H1 (cell line): Measurements from ENCODE around the gene RGS17. TPM values are rescaled to one million over a fixed set of nuclear protein-coding genes. Genes with fewer than 3 reads are reported as not detected.

Experiments
- CTCF ChIA-PET: fragments of 300-600 bp; sonication (Branson Sonifier 250); formaldehyde crosslinking; loops from one replicate; lab custom pipeline; 2021; ENCODE audit not compliant: partially characterized antibody; lab: Charles Lee
- POLR2A ChIA-PET: fragments of 300-600 bp; sonication (Branson Sonifier 250); formaldehyde crosslinking; loops from one replicate; lab custom pipeline; 2021; ENCODE audit warnings: inconsistent platforms; ENCODE audit not compliant: partially characterized antibody; lab: Charles Lee
- DNase-seq, 2 experiments: peaks; one replicate each; pipeline versions ENCODE4 v3.0.0 to v3.0.0-alpha.2; 2010 to 2022; ENCODE audit warnings: low spot score in 2 of 2, low read depth in 1 of 2, mixed read lengths in 1 of 2
- FAIRE-seq: peaks from 2 replicates; lab custom pipeline; 2011; peaks lifted over from hg19 to GRCh38; lab: Jason Lieb, UNC
- H2AFZ ChIP-seq: 2 replicates; pipeline ENCODE4 v1.8.1; 2012; ENCODE audit warnings: low read length, inconsistent platforms
- H2AK5ac ChIP-seq: 2 replicates; pipeline ENCODE4 v1.6.1; 2013; ENCODE audit warnings: low read depth, low read length
- H2BK120ac ChIP-seq: replicated peaks from 2 replicates; pipeline ENCODE3; 2013; ENCODE audit warnings: low read depth, low read length, inconsistent platforms
- H2BK12ac ChIP-seq: 2 replicates; pipeline ENCODE4 v1.6.1; 2013; ENCODE audit warnings: low read depth, low read length
- H2BK15ac ChIP-seq: 2 replicates; pipeline ENCODE4 v1.6.1; 2013; ENCODE audit warnings: low read length
- H2BK20ac ChIP-seq: 2 replicates; pipeline ENCODE4 v1.6.1; 2013; ENCODE audit warnings: low read length
- H2BK5ac ChIP-seq: 2 replicates; pipeline ENCODE4 v1.6.1; 2013; ENCODE audit warnings: low read depth, low read length
- H3K14ac ChIP-seq: 2 replicates; pipeline ENCODE4 v1.6.1; 2013; ENCODE audit warnings: inconsistent platforms; ENCODE audit not compliant: insufficient read length
- H3K18ac ChIP-seq: 2 replicates; pipeline ENCODE4 v1.6.1; 2013; ENCODE audit warnings: low read length; ENCODE audit errors: extremely low read depth
- H3K23ac ChIP-seq: 2 replicates; pipeline ENCODE4 v1.6.1; 2013; ENCODE audit warnings: inconsistent platforms; ENCODE audit not compliant: insufficient read length
- H3K23me2 ChIP-seq: 2 replicates; pipeline ENCODE4 v1.6.1; 2013; ENCODE audit warnings: low read depth, low read length
- H3K27ac ChIP-seq: 2 replicates; pipeline ENCODE4 v1.6.1; 2011; ENCODE audit warnings: low read depth, low read length, inconsistent platforms
- H3K27me3 ChIP-seq, 4 experiments: replicated peaks in 1 of 4; 1 replicate in 1 of 4; 2 replicates in 3 of 4; pipeline versions ENCODE4 v1.6.1 to v1.8.1; 2011 to 2013; ENCODE audit warnings: low read length in 3 of 4, mild to moderate bottlenecking in 3 of 4, inconsistent platforms in 2 of 4, mixed read lengths in 2 of 4, moderate library complexity in 1 of 4; ENCODE audit not compliant: control insufficient read depth in 3 of 4, insufficient read depth in 3 of 4; ENCODE audit errors: extremely low read depth in 1 of 4
- H3K36me3 ChIP-seq, 4 experiments: 2 replicates each; pipeline versions ENCODE4 v1.6.1 to v1.8.1; 2011 to 2013; ENCODE audit warnings: mild to moderate bottlenecking in 4 of 4, low read length in 3 of 4, moderate library complexity in 2 of 4, control low read depth in 1 of 4, inconsistent platforms in 1 of 4; ENCODE audit not compliant: insufficient read depth in 4 of 4, control insufficient read depth in 2 of 4
- H3K4ac ChIP-seq: replicated peaks from 2 replicates; pipeline ENCODE3; 2013; ENCODE audit warnings: low read length, low read depth, mixed read lengths, inconsistent platforms; ENCODE audit not compliant: insufficient read length
- H3K4me1 ChIP-seq, 4 experiments: replicated peaks in 1 of 4; 1 replicate in 1 of 4; 2 replicates in 3 of 4; pipeline versions ENCODE4 v1.6.1 to v1.8.1; 2011 to 2013; ENCODE audit warnings: low read length in 3 of 4, inconsistent platforms in 2 of 4, mixed read lengths in 1 of 4; ENCODE audit not compliant: insufficient read depth in 4 of 4, control insufficient read depth in 3 of 4
- H3K4me2 ChIP-seq, 2 experiments: 2 replicates each; pipeline versions ENCODE4 v1.6.1 to v1.8.1; 2011 to 2013; ENCODE audit warnings: low read depth in 2 of 2, low read length in 2 of 2, control low read depth in 1 of 2, inconsistent platforms in 1 of 2, mild to moderate bottlenecking in 1 of 2; ENCODE audit not compliant: insufficient read depth in 1 of 2
- H3K4me3 ChIP-seq, 4 experiments: fragments of 200-600, 300-600 bp in 1 of 4; sonication (generic), shearing (Covaris generic), sonication (Bioruptor Twin) in 1 of 4; 2 replicates each; pipeline versions ENCODE4 v1.5.1 to v1.8.1; 2011 to 2016; ENCODE audit warnings: low read length in 4 of 4, low read depth in 3 of 4, control low read depth in 2 of 4, inconsistent platforms in 2 of 4, mild to moderate bottlenecking in 2 of 4, mixed read lengths in 1 of 4, moderate library complexity in 1 of 4; ENCODE audit not compliant: insufficient read depth in 2 of 4; ENCODE audit errors: extremely low read depth in 1 of 4
- H3K56ac ChIP-seq: replicated peaks from 2 replicates; pipeline ENCODE3; 2013; ENCODE audit warnings: low read depth, mild to moderate bottlenecking, mixed read lengths, low read length, inconsistent platforms; ENCODE audit not compliant: insufficient read length
- H3K79me1 ChIP-seq: 2 replicates; pipeline ENCODE4 v1.6.1; 2013; ENCODE audit warnings: low read depth, low read length, control low read depth
- H3K79me2 ChIP-seq, 2 experiments: 2 replicates each; pipeline versions ENCODE4 v1.6.1 to v1.8.1; 2012 to 2013; ENCODE audit warnings: low read length in 2 of 2, mild to moderate bottlenecking in 2 of 2, inconsistent platforms in 1 of 2; ENCODE audit not compliant: insufficient read depth in 2 of 2, control insufficient read depth in 1 of 2
- H3K9ac ChIP-seq, 4 experiments: replicated peaks in 1 of 4; 1 replicate in 1 of 4; 2 replicates in 3 of 4; pipeline versions ENCODE4 v1.6.1 to v1.8.1; 2011 to 2013; ENCODE audit warnings: low read depth in 3 of 4, low read length in 3 of 4, control low read depth in 2 of 4, mild to moderate bottlenecking in 2 of 4, moderate library complexity in 2 of 4, inconsistent platforms in 1 of 4; ENCODE audit errors: extremely low read depth in 1 of 4
- H3K9me3 ChIP-seq, 2 experiments: 2 replicates each; pipeline versions ENCODE4 v1.6.1 to v1.8.1; 2012 to 2013; ENCODE audit warnings: mild to moderate bottlenecking in 2 of 2, moderate library complexity in 2 of 2, control low read depth in 1 of 2, inconsistent platforms in 1 of 2, low read depth in 1 of 2, low read length in 1 of 2, mixed read lengths in 1 of 2; ENCODE audit not compliant: insufficient read depth in 2 of 2
- H4K20me1 ChIP-seq, 2 experiments: replicated peaks in 1 of 2; 2 replicates each; pipeline versions ENCODE3 to v1.8.1; 2011 to 2013; ENCODE audit warnings: inconsistent platforms in 2 of 2, low read length in 2 of 2, mild to moderate bottlenecking in 1 of 2; ENCODE audit not compliant: insufficient read depth in 2 of 2, control insufficient read depth in 1 of 2
- H4K5ac ChIP-seq: 2 replicates; pipeline ENCODE4 v1.6.1; 2013; ENCODE audit warnings: low read length, low read depth, mixed read lengths, inconsistent platforms; ENCODE audit not compliant: insufficient read length
- H4K8ac ChIP-seq: 2 replicates; pipeline ENCODE4 v1.8.0; 2013; ENCODE audit warnings: mild to moderate bottlenecking, moderate library complexity, low read length, inconsistent platforms; ENCODE audit not compliant: insufficient read depth; ENCODE audit errors: extremely low read depth
- H4K91ac ChIP-seq: replicated peaks from 2 replicates; pipeline ENCODE3; 2013; ENCODE audit warnings: low read length, mixed read lengths, inconsistent platforms; ENCODE audit not compliant: insufficient read length
- ASH2L ChIP-seq: fragments of 200-600, 300-600 bp; sonication (generic); IDR thresholded peaks from one replicate; pipeline ENCODE4 v1.7.1; 2017; ENCODE audit warnings: low read length
- BACH1 ChIP-seq: IDR thresholded peaks from 2 replicates; pipeline ENCODE4 v1.6.1; 2012; ENCODE audit warnings: low read length, improper control_type of control experiment
- BRCA1 ChIP-seq: IDR thresholded peaks from 2 replicates; pipeline ENCODE4 v1.6.1; 2012; ENCODE audit warnings: low read depth, low read length, improper control_type of control experiment
- CBX8 ChIP-seq: fragments of 300-800, 300-1000 bp; sonication (generic); IDR thresholded peaks from 2 replicates; pipeline ENCODE4 v1.7.1; 2016; ENCODE audit warnings: low read depth, low read length, borderline replicate concordance
- CHD1 ChIP-seq: IDR thresholded peaks from 2 replicates; pipeline ENCODE4 v1.6.1; 2012; ENCODE audit warnings: low read depth, low read length, improper control_type of control experiment
- CREB1 ChIP-seq: IDR thresholded peaks from 2 replicates; pipeline ENCODE4 v1.6.1; 2012; ENCODE audit warnings: inconsistent platforms
- EZH2 ChIP-seq: fragments of 200-600 bp; sonication (generic); IDR thresholded peaks from 2 replicates; pipeline ENCODE4 v1.7.1; 2012; ENCODE audit warnings: low read depth, mild to moderate bottlenecking, moderate library complexity, low read length, inconsistent platforms; ENCODE audit not compliant: severe bottlenecking
- GTF2F1 ChIP-seq: IDR thresholded peaks from 2 replicates; pipeline ENCODE4 v1.6.1; 2012; ENCODE audit warnings: low read depth, low read length, improper control_type of control experiment, borderline replicate concordance
- RAD21 ChIP-seq, 2 experiments: IDR thresholded peaks in 1 of 2; conservative IDR thresholded peaks in 1 of 2; 2 replicates each; pipeline ENCODE4 v1.6.1; 2011; ENCODE audit warnings: low read depth in 2 of 2, low read length in 2 of 2, improper control_type of control experiment in 1 of 2, inconsistent platforms in 1 of 2, mild to moderate bottlenecking in 1 of 2, moderate library complexity in 1 of 2
- SIN3A ChIP-seq, 2 experiments: IDR thresholded peaks in 1 of 2; conservative IDR thresholded peaks in 1 of 2; 2 replicates each; pipeline ENCODE4 v1.6.1; 2011 to 2012; ENCODE audit warnings: low read length in 2 of 2, improper control_type of control experiment in 1 of 2, low read depth in 1 of 2, mild to moderate bottlenecking in 1 of 2
- SRF ChIP-seq: IDR thresholded peaks from 2 replicates; pipeline ENCODE4 v1.6.1; 2011; ENCODE audit warnings: mild to moderate bottlenecking, low read depth, low read length, moderate library complexity
- WGBS, 2 experiments: shearing (Covaris generic) in 1 of 2; methylation state at CpG; one replicate each; pipeline versions ENCODE4 v1.1.6 to v1.1.7; 2013 to 2015; ENCODE audit warnings: low lambda C conversion rate in 2 of 2, mixed read lengths in 2 of 2, inconsistent platforms in 1 of 2, low coverage in 1 of 2, missing lambda C conversion rate in 1 of 2; ENCODE audit not compliant: insufficient replicate concordance in 2 of 2, insufficient coverage in 1 of 2, insufficient read length in 1 of 2; ENCODE audit errors: extremely low coverage in 1 of 2, missing lambda C conversion rate in 1 of 2; 5-methylcytosine and 5-hydroxymethylcytosine counted together
- polyA plus RNA-seq, 7 experiments: library from polyadenylated mRNA; depleted of rRNA in 3 of 7; stranded (reverse) in 5 of 7; unstranded in 2 of 7; fragments of >200 nt in 5 of 7; fragments of 200-250 nt in 2 of 7; gene quantifications; 1 replicate in 5 of 7; 2 replicates in 1 of 7; 4 replicates in 1 of 7; pipeline versions ENCODE4 v1.2.1 to v1.2.3, GENCODE V29; 2011 to 2013; ENCODE audit warnings: missing spikeins in 2 of 7, mixed read lengths in 2 of 7
- total RNA-seq: library from RNA; stranded (reverse); fragmentation: NEBNext Ultra II Directional; extraction: Animal tissue kit (Norgen Biotek cat#: 25700); gene quantifications from 2 replicates; pipeline ENCODE4 v1.2.1, GENCODE V29; 2021
- TF ChIP-seq, protein P1 (sequence below): IDR thresholded peaks from 2 replicates; pipeline ENCODE4 v1.6.1; 2011; ENCODE audit warnings: low read length, improper control_type of control experiment

The RGS17 gene
- total and polyA plus RNA-seq, 2 of the 8 experiments (the other 6 are each of a cell fraction or from before 2014, with no cell fraction given): 2.0 to 12.2 TPM

DNA sequence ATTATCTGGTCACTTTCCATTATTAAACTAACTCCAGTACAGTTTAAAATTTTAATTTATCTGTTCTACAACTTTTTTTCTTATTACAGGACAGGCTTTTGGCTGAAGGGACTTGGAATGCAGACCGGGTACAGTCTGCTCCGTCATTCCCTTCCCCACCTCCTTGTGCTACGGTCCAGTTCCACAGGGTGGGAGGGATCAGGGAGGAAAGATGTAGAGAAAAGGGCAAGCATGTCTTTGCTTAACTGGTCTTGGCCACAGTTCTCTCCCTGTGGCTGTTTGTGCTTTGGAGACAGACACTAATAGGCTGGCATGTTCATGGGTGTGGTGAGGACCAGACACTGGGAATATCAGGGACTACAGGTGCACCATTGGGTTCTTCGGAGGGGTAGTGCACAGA, 12.1 kb upstream of the RGS17 start:
- H2AFZ ChIP-seq: no peak overlapping the region; the same call in 1 of the 2 replicates
- no peak overlapping the region for H2BK12ac ChIP-seq
- no peaks in the 10 kb centered on the region for H3K79me1 ChIP-seq
- H2AK5ac ChIP-seq: no peak overlapping the region
- no peak overlapping the region for H3K4ac ChIP-seq
- no peak overlapping the region for H3K27ac ChIP-seq
- H4K5ac ChIP-seq: no peak overlapping the region
- peaks cover 0 to 3% (median 0%) of the 10 kb centered on the region in 4 experiments; a peak in 1 of 7 replicates for H3K4me1 ChIP-seq
- no peaks in the 10 kb centered on the region for H3K36me3 ChIP-seq
- no peak overlapping the region for H3K18ac ChIP-seq
- POLR2A ChIA-PET: no interaction called here
- no peak for TF ChIP-seq CREB1
- TF ChIP-seq BRCA1: no peak
- TF ChIP-seq, protein P1, sequence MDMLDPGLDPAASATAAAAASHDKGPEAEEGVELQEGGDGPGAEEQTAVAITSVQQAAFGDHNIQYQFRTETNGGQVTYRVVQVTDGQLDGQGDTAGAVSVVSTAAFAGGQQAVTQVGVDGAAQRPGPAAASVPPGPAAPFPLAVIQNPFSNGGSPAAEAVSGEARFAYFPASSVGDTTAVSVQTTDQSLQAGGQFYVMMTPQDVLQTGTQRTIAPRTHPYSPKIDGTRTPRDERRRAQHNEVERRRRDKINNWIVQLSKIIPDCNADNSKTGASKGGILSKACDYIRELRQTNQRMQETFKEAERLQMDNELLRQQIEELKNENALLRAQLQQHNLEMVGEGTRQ: no peak
- no peak for TF ChIP-seq CHD1
- no peak for TF ChIP-seq GTF2F1
- no peak for TF ChIP-seq SIN3A (conservative IDR thresholded peaks at IDR 0.05 in 1 of 2, IDR thresholded peaks at IDR 0.05 in 1 of 2; ENCODE audit: low read depth in 1 of 2, low read length in 2 of 2)
- no peak for TF ChIP-seq EZH2
- TF ChIP-seq RAD21 (IDR thresholded peaks at IDR 0.05 in 1 of 2, conservative IDR thresholded peaks at IDR 0.05 in 1 of 2; ENCODE audit: low read depth in 2 of 2, low read length in 2 of 2): no peak
- TF ChIP-seq ASH2L: no peak
- TF ChIP-seq BACH1: no peak
- no peak for TF ChIP-seq SRF
- no peak for TF ChIP-seq CBX8
- H3K4me3 ChIP-seq: no peak overlapping the region
- H3K23me2 ChIP-seq: no peaks in the 10 kb centered on the region
- no peak overlapping the region for H3K14ac ChIP-seq
- H2BK20ac ChIP-seq: no peak overlapping the region
- H3K56ac ChIP-seq: no peak overlapping the region
- H4K91ac ChIP-seq: no peak overlapping the region
- H3K9me3 ChIP-seq: no peaks in the 10 kb centered on the region
- no peaks in the 10 kb centered on the region for H3K27me3 ChIP-seq
- no peak overlapping the region for H4K8ac ChIP-seq
- H3K9ac ChIP-seq: no peak overlapping the region
- no peak overlapping the region for H2BK15ac ChIP-seq
- no peak overlapping the region for H2BK5ac ChIP-seq
- FAIRE-seq: no peak
- H4K20me1 ChIP-seq: no peaks in the 10 kb centered on the region
- no peak overlapping the region for H3K4me2 ChIP-seq
- no peak for DNase-seq
- 83% methylated on average over 4 of the region's 4 CpGs; no CpG with 5 or more reads in 1 of the 2 experiments for WGBS, 2 experiments
- H3K79me2 ChIP-seq: no peaks in the 10 kb centered on the region
- no peak overlapping the region for H3K23ac ChIP-seq
- CTCF ChIA-PET: interaction anchor here (0.8 to 0.9 kb wide), 2 partner anchors 9 to 107 kb away, joined by 3 read pairs; no protein-coding TSS in a partner anchor
- H2BK120ac ChIP-seq: no peak overlapping the region
